ENCODE data around the gene GPR156.
"Not testable (repeated sequence)": the region's sequence is repeated elsewhere in the genome, so short reads cannot be mapped to it uniquely, and the experiment has no call there.

Gene GPR156

GRCh38 chr3:120284747-120285507 is at the start of gene GPR156:
TSS of gene GPR156 (minus strand) at chr3:120285222. CDS start at chr3:120244098, 41,124 bp downstream.
- DNase-seq (ENCODE audit: low read depth, low spot score), result no peak

- DNase-seq (ENCODE audit: low read depth, low spot score), result no peak
Observed at GRCh38 chr3:120332646-120333045, 47.6 kb upstream of the GPR156 start.

- DNase-seq (ENCODE audit: low read depth, low spot score), result no peak
Observed at GRCh38 chr3:120331076-120331475, 46.1 kb upstream of the GPR156 start.

GRCh38 chr3:120326784-120327183 is 41.8 kb upstream of the GPR156 start:
- DNase-seq (ENCODE audit: low read depth, low spot score), result no peak

GRCh38 chr3:120324190-120324589 is 39.2 kb upstream of the GPR156 start:
- DNase-seq (ENCODE audit: low read depth, low spot score), result no peak

- not testable (repeated sequence) for DNase-seq (ENCODE audit: low read depth, low spot score)
Observed at GRCh38 chr3:120323761-120324160, 38.7 kb upstream of the GPR156 start.

- DNase-seq (ENCODE audit: low read depth, low spot score), result no peak
Observed at GRCh38 chr3:120311863-120312794, 27.1 kb upstream of the GPR156 start.

GRCh38 chr3:120306519-120307455 is 21.8 kb upstream of the GPR156 start:
- no peak for DNase-seq (ENCODE audit: low read depth, low spot score)

- no peak for DNase-seq (ENCODE audit: low read depth, low spot score)
Observed at GRCh38 chr3:120304616-120305015, 19.6 kb upstream of the GPR156 start.

GRCh38 chr3:120302361-120302760 is 17.3 kb upstream of the GPR156 start:
- DNase-seq (ENCODE audit: low read depth, low spot score), result no peak

- DNase-seq (ENCODE audit: low read depth, low spot score), result no peak
Observed at GRCh38 chr3:120300971-120301370, 15.9 kb upstream of the GPR156 start.

- no peak for DNase-seq (ENCODE audit: low read depth, low spot score)
Observed at GRCh38 chr3:120299403-120299802, 14.4 kb upstream of the GPR156 start.

- DNase-seq (ENCODE audit: low read depth, low spot score), result no peak
Observed at GRCh38 chr3:120298996-120299395, 14.0 kb upstream of the GPR156 start.

GRCh38 chr3:120291552-120291951 is 6.5 kb upstream of the GPR156 start:
- DNase-seq (ENCODE audit: low read depth, low spot score), result not testable (repeated sequence)

GRCh38 chr3:120289636-120290035 is 4.6 kb upstream of the GPR156 start:
- DNase-seq (ENCODE audit: low read depth, low spot score), result no peak

GRCh38 chr3:120286465-120286864 is 1.4 kb upstream of the GPR156 start:
- no peak for DNase-seq (ENCODE audit: low read depth, low spot score)

GRCh38 chr3:120285508-120285841 is 453 bp upstream of the GPR156 start:
- DNase-seq (ENCODE audit: low read depth, low spot score), result no peak

- no peak for DNase-seq (ENCODE audit: low read depth, low spot score)
Observed at GRCh38 chr3:120281261-120281660, 3.8 kb downstream of the GPR156 start.

- DNase-seq (ENCODE audit: low read depth, low spot score), result no peak
Observed at GRCh38 chr3:120280566-120280965, 4.5 kb downstream of the GPR156 start.

GRCh38 chr3:120280026-120280425 is 5.0 kb downstream of the GPR156 start:
- no peak for DNase-seq (ENCODE audit: low read depth, low spot score)

- DNase-seq (ENCODE audit: low read depth, low spot score), result no peak
Observed at GRCh38 chr3:120276767-120277166, 8.3 kb downstream of the GPR156 start.

GRCh38 chr3:120275618-120276017 is 9.4 kb downstream of the GPR156 start:
- no peak for DNase-seq (ENCODE audit: low read depth, low spot score)
